NB4 (cell line): ENCODE data around the gene CDH2.

Experiments used
- POLR2A ChIP-seq: IDR thresholded peaks from 2 replicates; pipeline ENCODE4 v1.6.1; 2011; ENCODE audit warnings: mild to moderate bottlenecking; ENCODE audit not compliant: insufficient read length; ENCODE audit errors: extremely low read depth
- TF ChIP-seq, protein P1 (sequence below): IDR thresholded peaks from one replicate; pipeline ENCODE4 v1.5.1; 2012; ENCODE audit warnings: low read depth, low read length

GRCh38 chr18:28174181-28174905, 2.6 kb downstream of the CDH2 start:
- TF ChIP-seq, protein P1, sequence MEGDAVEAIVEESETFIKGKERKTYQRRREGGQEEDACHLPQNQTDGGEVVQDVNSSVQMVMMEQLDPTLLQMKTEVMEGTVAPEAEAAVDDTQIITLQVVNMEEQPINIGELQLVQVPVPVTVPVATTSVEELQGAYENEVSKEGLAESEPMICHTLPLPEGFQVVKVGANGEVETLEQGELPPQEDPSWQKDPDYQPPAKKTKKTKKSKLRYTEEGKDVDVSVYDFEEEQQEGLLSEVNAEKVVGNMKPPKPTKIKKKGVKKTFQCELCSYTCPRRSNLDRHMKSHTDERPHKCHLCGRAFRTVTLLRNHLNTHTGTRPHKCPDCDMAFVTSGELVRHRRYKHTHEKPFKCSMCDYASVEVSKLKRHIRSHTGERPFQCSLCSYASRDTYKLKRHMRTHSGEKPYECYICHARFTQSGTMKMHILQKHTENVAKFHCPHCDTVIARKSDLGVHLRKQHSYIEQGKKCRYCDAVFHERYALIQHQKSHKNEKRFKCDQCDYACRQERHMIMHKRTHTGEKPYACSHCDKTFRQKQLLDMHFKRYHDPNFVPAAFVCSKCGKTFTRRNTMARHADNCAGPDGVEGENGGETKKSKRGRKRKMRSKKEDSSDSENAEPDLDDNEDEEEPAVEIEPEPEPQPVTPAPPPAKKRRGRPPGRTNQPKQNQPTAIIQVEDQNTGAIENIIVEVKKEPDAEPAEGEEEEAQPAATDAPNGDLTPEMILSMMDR = no peak
- TF ChIP-seq POLR2A = no peak
